Osteocyte (in vitro differentiated cells): Measurements from ENCODE around the gene CD164. TPM values are rescaled to one million over a fixed set of nuclear protein-coding genes. Genes with fewer than 3 reads are reported as not detected.
"Not testable (repeated sequence)": the region's sequence is repeated elsewhere in the genome, so short reads cannot be mapped to it uniquely, and the experiment has no call there.

ENCODE experiments used
- DNase-seq: peaks from one replicate; pipeline ENCODE4 v3.0.0; 2021; ENCODE audit warnings: mixed read lengths; ENCODE audit not compliant: unreplicated experiment; ENCODE audit errors: extremely low spot score
- H3K27ac Mint-ChIP-seq: one replicate; pipeline ENCODE4 v1.8.0; 2021; ENCODE audit warnings: mild to moderate bottlenecking, mixed read lengths; ENCODE audit not compliant: unreplicated experiment
- H3K27me3 Mint-ChIP-seq: one replicate; pipeline ENCODE4 v1.8.0; 2021; ENCODE audit warnings: mixed read lengths; ENCODE audit not compliant: unreplicated experiment
- H3K36me3 Mint-ChIP-seq: one replicate; pipeline ENCODE4 v1.8.0; 2021; ENCODE audit warnings: mixed read lengths; ENCODE audit not compliant: unreplicated experiment
- H3K4me1 Mint-ChIP-seq: one replicate; pipeline ENCODE4 v1.8.0; 2021; ENCODE audit warnings: mixed read lengths; ENCODE audit not compliant: unreplicated experiment
- H3K4me3 Mint-ChIP-seq: one replicate; pipeline ENCODE4 v1.8.0; 2021; ENCODE audit warnings: mild to moderate bottlenecking, moderate library complexity, mixed read lengths; ENCODE audit not compliant: unreplicated experiment
- H3K9me3 Mint-ChIP-seq: one replicate; pipeline ENCODE4 v1.8.0; 2021; ENCODE audit warnings: mixed read lengths; ENCODE audit not compliant: unreplicated experiment
- total RNA-seq: library from RNA; stranded (reverse); gene quantifications from 2 replicates; pipeline ENCODE4 v1.2.1, GENCODE V29; 2021
- TF ChIP-seq, protein P1 (sequence below): fragments of 200-600 bp; sonication (generic); IDR thresholded peaks from 2 replicates; pipeline ENCODE4 v1.5.0; 2021; ENCODE audit warnings: antibody characterized with exemption, mild to moderate bottlenecking, moderate library complexity

CD164 gene
- total RNA-seq, 1 donor from 2014 or later, result 297 TPM

DNA sequence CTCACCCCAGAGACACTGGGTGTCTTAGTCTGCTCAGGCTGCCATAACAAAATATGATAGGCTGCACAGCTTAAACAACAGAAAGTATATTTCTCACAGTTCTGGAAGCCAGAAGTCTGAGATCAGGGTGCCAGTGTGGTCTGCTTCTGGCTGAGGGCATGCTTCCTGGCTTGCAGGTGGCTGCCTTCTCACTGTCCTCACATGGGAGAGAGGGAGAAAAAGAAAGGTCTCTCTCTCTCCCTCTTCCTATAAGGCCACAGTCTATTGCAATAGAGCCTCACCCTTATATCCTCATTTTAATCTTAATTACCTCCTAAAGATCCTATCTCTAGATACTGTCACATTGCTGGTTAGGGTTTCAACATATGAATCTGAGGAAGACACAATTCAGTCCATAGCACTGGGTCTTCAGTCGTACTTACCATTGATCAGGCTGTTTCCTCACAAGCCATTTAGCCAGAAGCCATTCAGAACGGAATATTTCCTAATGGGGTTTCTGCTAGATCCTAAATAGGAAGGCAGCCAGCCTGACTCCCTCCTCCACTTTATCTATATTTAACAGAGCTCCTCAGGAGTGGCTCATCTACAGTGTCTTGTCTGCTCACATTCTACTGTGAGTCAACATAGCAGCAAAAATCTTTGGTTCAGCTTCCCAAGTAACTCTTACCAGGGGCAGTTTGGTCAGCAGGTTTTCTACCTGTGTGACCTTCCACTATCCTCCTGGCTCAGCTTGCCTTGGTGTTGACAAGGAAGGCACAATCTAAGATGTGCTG, 42.2 kb downstream of the CD164 start:
- Mint-ChIP-seq H3K4me1 (peaks cover 2% of the 10 kb centered on the region), H3K27ac (no peak overlapping the region), H3K27me3 (no peaks in the 10 kb centered on the region), H3K36me3 (no peaks in the 10 kb centered on the region), H3K4me3 (no peak overlapping the region), H3K9me3 (no peaks in the 10 kb centered on the region)
- TF ChIP-seq, protein P1, sequence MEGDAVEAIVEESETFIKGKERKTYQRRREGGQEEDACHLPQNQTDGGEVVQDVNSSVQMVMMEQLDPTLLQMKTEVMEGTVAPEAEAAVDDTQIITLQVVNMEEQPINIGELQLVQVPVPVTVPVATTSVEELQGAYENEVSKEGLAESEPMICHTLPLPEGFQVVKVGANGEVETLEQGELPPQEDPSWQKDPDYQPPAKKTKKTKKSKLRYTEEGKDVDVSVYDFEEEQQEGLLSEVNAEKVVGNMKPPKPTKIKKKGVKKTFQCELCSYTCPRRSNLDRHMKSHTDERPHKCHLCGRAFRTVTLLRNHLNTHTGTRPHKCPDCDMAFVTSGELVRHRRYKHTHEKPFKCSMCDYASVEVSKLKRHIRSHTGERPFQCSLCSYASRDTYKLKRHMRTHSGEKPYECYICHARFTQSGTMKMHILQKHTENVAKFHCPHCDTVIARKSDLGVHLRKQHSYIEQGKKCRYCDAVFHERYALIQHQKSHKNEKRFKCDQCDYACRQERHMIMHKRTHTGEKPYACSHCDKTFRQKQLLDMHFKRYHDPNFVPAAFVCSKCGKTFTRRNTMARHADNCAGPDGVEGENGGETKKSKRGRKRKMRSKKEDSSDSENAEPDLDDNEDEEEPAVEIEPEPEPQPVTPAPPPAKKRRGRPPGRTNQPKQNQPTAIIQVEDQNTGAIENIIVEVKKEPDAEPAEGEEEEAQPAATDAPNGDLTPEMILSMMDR, result no peak
- DNase-seq, result no peak

- Mint-ChIP-seq H3K9me3 (no peaks in the 10 kb centered on the region), H3K4me1 (peaks cover 2% of the 10 kb centered on the region), H3K27me3 (no peaks in the 10 kb centered on the region), H3K27ac (no peak overlapping the region), H3K4me3 (no peak overlapping the region), H3K36me3 (no peaks in the 10 kb centered on the region)
- TF ChIP-seq, protein P1, result no peak
- no peak for DNase-seq
These were observed 45.9 kb downstream of the CD164 start for GRCh38 chr6:109336221-109336961.

GRCh38 chr6:109333870-109334269, 48.4 kb downstream of the CD164 start:
- not testable (repeated sequence) for H3K9me3 Mint-ChIP-seq, DNase-seq, H3K4me3 Mint-ChIP-seq, H3K27ac Mint-ChIP-seq, H3K27me3 Mint-ChIP-seq, H3K4me1 Mint-ChIP-seq, H3K36me3 Mint-ChIP-seq

- TF ChIP-seq, protein P1, result no peak
- no peak overlapping the region for H3K27ac Mint-ChIP-seq
- no peaks in the 10 kb centered on the region for H3K36me3 Mint-ChIP-seq
- DNase-seq, result no peak
- H3K27me3 Mint-ChIP-seq, result no peaks in the 10 kb centered on the region
- no peak overlapping the region for H3K4me3 Mint-ChIP-seq
- H3K4me1 Mint-ChIP-seq, result peaks cover 2% of the 10 kb centered on the region
- no peaks in the 10 kb centered on the region for H3K9me3 Mint-ChIP-seq
These were observed 49.5 kb downstream of the CD164 start for GRCh38 chr6:109332748-109333147.

DNA sequence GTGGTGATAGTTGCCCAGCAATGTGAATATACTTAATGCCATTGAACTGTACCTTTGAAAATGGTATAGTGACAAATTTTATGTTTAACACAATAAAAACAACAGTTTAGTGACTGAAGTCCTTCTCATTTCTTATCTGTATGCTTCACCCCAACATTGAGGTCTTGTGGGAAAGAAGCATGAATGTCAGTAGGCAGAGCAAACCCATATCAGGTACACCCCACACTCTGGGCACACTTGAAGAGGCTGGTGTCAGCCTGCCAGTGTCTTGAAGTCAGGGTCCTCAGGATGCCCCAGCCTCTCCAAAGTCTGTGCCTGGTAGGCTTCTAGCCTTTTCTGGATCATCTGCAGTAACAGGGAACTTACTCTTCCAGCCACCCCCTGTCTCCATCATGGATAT, 51.2 kb downstream of the CD164 start:
- TF ChIP-seq, protein P1, result no peak
- Mint-ChIP-seq H3K36me3 (no peaks in the 10 kb centered on the region), H3K27ac (no peak overlapping the region), H3K9me3 (no peaks in the 10 kb centered on the region), H3K4me1 (no peaks in the 10 kb centered on the region), H3K4me3 (no peak overlapping the region), H3K27me3 (no peaks in the 10 kb centered on the region)
- DNase-seq, result no peak
